Peyer's patch (tissue), 4 donors: ENCODE measurements around the gene FAM184A.

Source experiments
- POLR2A ChIP-seq, 2 donors: fragments of 450-650 bp; IDR thresholded peaks; one replicate each; pipeline ENCODE4 v1.5.1; 2017; ENCODE audit warnings: antibody characterized with exemption in 2 of 2, mild to moderate bottlenecking in 2 of 2, moderate library complexity in 2 of 2
- TF ChIP-seq, protein P1 (sequence below), 6 experiments: fragments of 450-650 bp in 4 of 6; fragments of 200-600 bp in 2 of 6; sonication (generic) in 1 of 6; IDR thresholded peaks; one replicate each; pipeline ENCODE4 v1.5.1; 2017 to 2019; ENCODE audit warnings: antibody characterized with exemption in 6 of 6, mild to moderate bottlenecking in 3 of 6, moderate library complexity in 1 of 6

DNA sequence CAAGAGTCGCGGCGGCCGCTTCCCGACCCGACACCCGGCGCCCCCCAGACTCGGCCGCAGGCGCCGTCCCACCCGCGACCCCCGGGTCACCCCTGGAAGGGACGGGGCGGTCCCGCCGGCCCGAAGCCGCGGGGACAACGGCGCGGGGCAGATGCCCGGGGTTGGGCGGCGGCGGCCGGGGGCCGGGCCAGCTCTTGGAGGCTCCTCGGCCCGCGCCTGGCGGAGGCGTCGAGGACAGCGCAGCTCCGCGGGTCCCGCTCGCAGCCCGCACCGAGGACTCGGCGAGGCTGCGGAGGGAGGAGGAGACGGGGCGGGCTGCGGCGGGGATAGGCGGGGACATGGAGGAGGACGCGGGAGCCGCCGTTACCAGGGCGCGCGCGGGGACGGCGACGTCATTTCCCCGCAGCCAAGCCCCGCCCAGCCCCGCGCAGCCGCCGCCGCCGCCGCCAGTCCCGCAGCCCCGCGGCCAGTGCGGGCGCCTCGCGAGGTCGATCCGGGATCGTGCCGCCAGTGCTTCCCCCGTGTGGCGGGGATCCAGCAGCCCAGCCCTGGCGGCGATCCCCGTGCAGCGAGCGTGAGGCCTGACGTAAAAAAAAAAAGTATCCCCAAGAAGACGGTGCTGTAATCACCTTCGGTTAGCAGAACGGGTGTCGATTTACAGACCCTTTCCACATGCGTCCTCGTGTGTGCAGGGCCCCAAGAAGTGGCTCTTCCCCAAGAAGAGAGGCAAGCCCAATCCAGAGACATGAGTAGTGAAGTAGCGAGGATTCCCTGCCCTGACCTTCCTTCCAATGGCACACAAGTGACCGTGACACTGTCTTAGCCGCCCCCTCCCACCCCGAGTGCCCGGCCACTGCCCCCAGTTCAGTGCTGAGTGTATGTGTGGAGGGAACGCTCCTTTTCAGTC is at the start of gene FAM184A:
- TF ChIP-seq, protein P1, sequence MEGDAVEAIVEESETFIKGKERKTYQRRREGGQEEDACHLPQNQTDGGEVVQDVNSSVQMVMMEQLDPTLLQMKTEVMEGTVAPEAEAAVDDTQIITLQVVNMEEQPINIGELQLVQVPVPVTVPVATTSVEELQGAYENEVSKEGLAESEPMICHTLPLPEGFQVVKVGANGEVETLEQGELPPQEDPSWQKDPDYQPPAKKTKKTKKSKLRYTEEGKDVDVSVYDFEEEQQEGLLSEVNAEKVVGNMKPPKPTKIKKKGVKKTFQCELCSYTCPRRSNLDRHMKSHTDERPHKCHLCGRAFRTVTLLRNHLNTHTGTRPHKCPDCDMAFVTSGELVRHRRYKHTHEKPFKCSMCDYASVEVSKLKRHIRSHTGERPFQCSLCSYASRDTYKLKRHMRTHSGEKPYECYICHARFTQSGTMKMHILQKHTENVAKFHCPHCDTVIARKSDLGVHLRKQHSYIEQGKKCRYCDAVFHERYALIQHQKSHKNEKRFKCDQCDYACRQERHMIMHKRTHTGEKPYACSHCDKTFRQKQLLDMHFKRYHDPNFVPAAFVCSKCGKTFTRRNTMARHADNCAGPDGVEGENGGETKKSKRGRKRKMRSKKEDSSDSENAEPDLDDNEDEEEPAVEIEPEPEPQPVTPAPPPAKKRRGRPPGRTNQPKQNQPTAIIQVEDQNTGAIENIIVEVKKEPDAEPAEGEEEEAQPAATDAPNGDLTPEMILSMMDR (IDR thresholded peaks at IDR 0.05): peak in 5 of 6 experiments; percentile 17 to 70 (median 57)
- no peak for TF ChIP-seq POLR2A (IDR thresholded peaks at IDR 0.05)
